Fibroblast of upper back skin (primary cell): Measurements from ENCODE around the gene APOBEC3G.

ENCODE experiments used
- DNase-seq: peaks from one replicate; pipeline ENCODE4 v3.0.0-alpha.2; 2013

APOBEC3G gene

DNA sequence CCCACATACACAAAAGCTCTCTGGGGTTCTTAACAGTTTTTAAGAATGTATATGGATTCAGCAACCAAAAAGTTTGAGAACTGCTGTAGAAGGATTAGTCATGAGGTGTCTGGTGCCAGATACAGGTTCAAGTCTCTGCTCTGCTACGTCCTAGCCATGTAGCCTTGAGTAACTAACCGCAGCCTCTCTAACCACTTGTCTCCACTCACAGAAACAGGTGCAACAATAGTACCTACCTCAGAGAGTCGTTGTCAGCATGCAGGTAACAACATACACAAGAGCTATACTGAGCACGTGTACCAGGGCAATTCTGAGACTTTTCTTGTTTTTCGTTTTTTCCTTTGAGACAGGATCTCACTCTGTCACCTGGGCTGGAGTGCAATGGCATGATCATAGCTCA is 48.5 kb downstream of the APOBEC3G start:
- no peak for DNase-seq

GRCh38 chr22:39128508-39128907 is 51.4 kb downstream of the APOBEC3G start:
- DNase-seq, result no peak

DNA sequence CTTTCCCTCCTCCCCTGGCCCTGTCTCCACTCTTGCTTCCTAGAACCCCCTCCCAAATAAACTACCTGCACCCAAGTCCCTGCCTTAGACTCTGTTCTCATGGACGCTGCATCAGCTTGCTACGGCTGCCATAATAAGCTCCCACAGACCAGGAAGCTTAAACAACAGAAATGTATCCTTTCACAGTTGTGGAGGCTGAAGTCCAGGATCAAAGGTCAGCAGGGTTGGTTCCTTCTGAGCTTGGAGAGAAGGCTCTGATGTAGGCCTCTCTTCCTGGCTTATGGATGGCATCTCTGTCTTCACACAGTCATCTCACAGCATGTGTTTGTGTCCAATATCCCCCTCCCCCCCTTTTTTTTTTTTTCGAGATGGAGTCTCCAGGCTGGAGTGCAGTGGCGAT is 52.0 kb downstream of the APOBEC3G start:
- DNase-seq, result no peak

GRCh38 chr22:39129746-39130145 is 52.7 kb downstream of the APOBEC3G start:
- DNase-seq, result no peak

- no peak for DNase-seq
Observed at GRCh38 chr22:39130152-39130704, 53.2 kb downstream of the APOBEC3G start.

DNA sequence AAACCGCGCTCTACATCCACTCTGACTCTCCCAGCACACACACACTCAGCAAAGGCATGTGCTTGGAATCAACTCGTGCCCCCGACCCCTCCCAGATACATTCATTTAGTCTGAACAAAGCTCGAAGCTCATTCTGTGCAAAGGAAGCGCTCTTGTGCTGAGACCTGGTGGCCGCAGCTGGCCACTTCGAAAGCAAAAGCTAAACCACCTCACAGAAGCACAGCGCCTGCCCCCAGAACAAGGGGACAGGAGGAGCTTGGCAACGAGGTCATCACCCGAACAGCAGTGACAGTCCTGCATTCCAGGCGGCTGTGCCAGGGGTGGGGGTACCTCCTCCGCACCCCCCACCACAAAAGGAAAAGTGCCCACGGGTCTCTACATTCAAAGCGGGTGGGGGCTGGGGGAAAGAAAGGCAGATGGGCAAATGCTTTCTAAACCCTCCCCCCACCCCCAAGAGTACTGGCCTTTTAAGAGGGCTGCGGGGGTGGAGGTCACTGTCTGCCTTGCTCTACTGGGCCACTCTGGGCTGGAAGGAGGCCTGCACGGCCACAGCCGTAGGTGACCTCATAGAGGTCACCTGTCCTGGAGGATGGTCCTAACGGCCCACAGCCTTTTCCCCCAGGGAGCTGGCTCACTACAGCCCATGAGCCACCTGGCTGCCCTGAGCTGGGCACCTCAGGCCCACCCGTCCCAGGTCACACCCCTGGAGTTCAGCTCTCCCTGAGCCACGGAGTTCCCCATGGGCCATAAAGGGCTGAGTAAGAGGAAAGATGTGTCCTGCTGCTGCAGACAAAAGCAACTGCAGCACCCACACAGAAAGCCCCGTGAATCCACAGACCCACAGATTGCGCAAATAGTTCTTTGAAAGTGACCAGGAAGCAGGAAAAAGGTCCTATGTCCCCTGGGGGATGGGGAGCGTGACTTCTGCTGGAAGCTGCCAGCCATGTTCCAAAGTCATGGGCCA is 54.1 kb downstream of the APOBEC3G start:
- peak; percentile 12 for DNase-seq

DNA sequence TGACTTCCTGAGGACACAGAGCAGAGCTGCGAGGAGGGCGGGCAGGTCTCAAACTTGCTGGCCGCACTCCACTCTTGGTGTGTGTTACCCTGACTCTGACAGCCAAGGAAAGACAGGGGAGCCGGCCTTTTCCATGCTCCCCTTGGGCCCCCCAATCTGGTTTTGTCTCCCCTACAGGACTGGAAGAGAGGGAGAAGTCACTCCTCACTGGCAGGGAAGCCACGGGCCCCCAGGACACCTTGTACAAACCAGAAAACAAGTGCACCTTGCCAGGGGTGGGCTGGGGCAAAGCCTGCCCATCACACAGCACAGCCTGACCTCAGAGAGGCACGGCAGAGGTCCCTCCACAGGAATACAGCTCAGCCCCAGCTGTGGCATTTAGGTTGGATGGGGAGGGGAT is 55.2 kb downstream of the APOBEC3G start:
- no peak for DNase-seq

- DNase-seq, result no peak
Observed at GRCh38 chr22:39132871-39133524, 55.9 kb downstream of the APOBEC3G start.

GRCh38 chr22:39133871-39134270 is 56.8 kb downstream of the APOBEC3G start:
- no peak for DNase-seq

DNA sequence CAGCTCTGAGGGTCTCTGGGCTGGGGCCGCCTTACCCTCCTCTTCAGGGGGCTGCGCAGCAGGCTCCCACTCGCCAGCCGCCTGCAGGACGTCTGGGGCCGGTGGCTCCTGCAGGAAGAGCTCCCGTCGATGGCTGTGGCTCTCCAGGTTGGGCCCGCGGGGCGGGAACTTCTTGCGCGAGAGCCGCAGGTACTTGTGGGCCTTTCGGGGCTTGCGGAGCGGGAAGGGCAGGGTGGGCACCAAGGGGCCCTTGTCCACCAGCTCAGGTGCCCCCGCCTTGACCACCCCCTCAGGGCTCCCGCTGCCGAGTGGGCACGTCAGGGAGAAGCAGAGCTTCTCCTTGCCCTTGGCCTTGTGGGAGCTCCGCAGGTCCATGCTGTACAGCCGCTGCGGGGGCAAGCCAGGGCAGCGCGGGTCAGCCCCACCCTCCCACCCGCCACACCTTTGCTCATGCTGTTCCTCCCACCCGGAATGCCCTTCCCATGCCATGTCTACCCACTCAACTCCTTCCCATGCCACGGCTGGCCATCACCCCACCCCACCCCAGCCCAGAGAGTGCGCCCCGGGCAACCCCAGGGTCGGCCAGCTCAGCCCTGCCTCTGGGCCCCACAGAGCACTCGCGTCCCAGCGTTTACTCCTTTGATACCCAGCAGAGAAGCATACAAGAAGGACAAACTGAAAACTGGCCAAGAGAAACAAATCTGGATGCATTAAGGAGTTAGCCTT is 57.5 kb downstream of the APOBEC3G start:
- DNase-seq, result no peak

- peak; percentile 43 for DNase-seq
Observed at GRCh38 chr22:39135092-39135896, 58.2 kb downstream of the APOBEC3G start.

- no peak for DNase-seq
Observed at GRCh38 chr22:39136317-39136716, 59.2 kb downstream of the APOBEC3G start.
